ENCODE measurements around the gene NTNG1.
"Not testable (repeated sequence)": the region's sequence is repeated elsewhere in the genome, so short reads cannot be mapped to it uniquely, and the experiment has no call there.

The NTNG1 gene

DNA sequence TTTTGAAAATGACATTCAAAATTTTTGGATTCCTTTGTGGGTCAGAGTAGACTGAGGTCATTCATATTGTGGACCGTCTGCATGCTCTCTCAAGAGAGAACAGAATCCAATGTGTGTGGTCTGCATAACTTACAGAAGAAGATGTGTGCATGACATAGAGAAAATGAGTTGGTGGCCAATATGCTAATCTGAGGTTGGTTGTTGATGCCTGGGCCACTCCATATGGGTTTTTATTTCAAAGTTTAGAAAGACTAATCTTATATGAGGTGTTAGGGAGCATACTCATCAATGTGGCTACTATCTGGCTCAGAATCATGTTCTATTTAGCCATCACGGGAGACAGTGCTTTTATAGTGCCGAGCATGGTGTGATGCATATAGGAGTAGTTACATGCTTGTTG, 18.2 kb downstream of the NTNG1 start:
- TF ChIP-seq, protein P1, sequence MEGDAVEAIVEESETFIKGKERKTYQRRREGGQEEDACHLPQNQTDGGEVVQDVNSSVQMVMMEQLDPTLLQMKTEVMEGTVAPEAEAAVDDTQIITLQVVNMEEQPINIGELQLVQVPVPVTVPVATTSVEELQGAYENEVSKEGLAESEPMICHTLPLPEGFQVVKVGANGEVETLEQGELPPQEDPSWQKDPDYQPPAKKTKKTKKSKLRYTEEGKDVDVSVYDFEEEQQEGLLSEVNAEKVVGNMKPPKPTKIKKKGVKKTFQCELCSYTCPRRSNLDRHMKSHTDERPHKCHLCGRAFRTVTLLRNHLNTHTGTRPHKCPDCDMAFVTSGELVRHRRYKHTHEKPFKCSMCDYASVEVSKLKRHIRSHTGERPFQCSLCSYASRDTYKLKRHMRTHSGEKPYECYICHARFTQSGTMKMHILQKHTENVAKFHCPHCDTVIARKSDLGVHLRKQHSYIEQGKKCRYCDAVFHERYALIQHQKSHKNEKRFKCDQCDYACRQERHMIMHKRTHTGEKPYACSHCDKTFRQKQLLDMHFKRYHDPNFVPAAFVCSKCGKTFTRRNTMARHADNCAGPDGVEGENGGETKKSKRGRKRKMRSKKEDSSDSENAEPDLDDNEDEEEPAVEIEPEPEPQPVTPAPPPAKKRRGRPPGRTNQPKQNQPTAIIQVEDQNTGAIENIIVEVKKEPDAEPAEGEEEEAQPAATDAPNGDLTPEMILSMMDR (IDR thresholded peaks at IDR 0.05; ENCODE audit: insufficient read depth, low read length, missing control alignments), result no peak
- CTCF ChIA-PET, result interaction anchor here (0.8 to 2.6 kb wide), 3 partner anchors 16 to 589 kb away, joined by 3 to 11 read pairs (median 3); partner anchors contain the start of gene NTNG1

DNA sequence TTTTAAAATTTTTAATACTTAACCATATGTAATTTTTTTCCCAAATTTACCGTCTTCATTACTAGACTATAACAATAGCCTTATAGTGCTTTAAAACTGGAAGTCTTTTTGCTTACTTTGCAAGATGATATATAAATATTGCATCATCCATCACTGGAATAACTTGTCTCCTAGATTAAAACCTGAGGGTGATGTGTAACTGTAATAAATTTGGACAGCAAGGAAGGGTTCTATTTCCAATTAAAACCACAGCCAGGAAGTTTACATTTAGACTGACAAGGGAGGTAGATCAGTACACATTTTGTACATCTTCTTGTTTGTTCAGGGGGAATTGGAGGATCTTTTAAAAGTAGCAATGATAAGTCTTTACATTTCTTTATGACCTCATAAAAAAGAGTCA, 21.9 kb downstream of the NTNG1 start:
- POLR2A ChIA-PET, result no interaction called here
- DNase-seq (ENCODE audit: low read depth, low spot score), result no peak
- no peak overlapping the region for H3K4me3 ChIP-seq (ENCODE audit: low read depth, low read length)
- CTCF ChIA-PET, result interaction anchor here (1.3 kb wide), 1 partner anchor 21 kb away, joined by 4 read pairs; no protein-coding TSS in a partner anchor
- TF ChIP-seq, protein P1 (IDR thresholded peaks at IDR 0.05; ENCODE audit: insufficient read depth, low read length, missing control alignments), result no peak

More for the DNA sequence above, 18.2 kb downstream of the NTNG1 start:
- H3K4me3 ChIP-seq (ENCODE audit: low read depth, low read length), result no peak overlapping the region
- POLR2A ChIA-PET, result no interaction called here
- no peak for DNase-seq (ENCODE audit: low read depth, low spot score)

DNA sequence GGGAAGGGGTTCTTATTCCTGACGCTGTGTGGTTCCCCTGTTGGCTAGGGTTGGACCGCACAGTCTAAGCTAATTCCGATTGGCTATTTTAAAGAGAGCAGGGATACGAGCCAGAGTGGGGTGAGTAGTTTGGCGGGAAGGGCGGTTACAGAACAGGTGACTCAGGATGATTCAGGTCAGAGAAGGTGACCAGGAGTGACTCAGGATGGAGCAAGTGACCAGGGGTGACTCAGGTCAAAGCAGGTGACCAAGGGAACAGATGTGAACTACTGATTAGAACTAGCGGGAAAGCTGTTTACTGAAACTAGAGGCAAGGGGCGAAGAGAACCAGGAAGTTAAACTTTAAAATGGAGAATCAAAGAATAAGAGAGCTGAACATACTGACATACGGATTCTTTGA, 24.1 kb downstream of the NTNG1 start:
- CTCF ChIA-PET, result interaction anchor here (1.4 to 1.6 kb wide), 3 partner anchors 8 to 23 kb away, joined by 3 to 7 read pairs (median 4); no protein-coding TSS in a partner anchor
- H3K4me3 ChIP-seq (ENCODE audit: low read depth, low read length); DNase-seq (ENCODE audit: low read depth, low spot score); POLR2A ChIA-PET: not testable (repeated sequence)

DNA sequence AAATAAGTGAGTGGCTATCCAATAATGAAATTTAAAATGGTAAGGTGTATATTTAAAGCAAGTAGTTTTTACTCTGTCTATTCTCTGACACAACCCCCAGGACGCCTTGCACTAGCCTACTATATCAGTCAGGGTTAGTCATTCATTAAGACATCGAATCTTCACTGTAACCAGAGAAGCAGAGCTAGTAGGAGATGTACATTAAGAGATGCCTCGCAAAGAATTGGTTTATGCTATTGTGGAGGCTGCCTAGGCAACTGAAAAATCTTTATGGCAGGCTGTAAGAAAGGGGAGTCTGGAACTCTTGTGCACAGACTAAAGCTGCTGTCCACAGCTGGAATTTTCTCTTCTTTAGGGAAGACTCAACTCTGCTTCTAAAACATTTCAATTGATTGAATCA, 28.8 kb downstream of the NTNG1 start:
- ChIA-PET CTCF (interaction anchor here (1.3 kb wide), 1 partner anchor 27 kb away, joined by 4 read pairs; no protein-coding TSS in a partner anchor), POLR2A (no interaction called here)
- no peak overlapping the region for H3K4me3 ChIP-seq (ENCODE audit: low read depth, low read length)
- TF ChIP-seq, protein P1 (IDR thresholded peaks at IDR 0.05; ENCODE audit: insufficient read depth, low read length, missing control alignments), result no peak
- DNase-seq (ENCODE audit: low read depth, low spot score), result no peak

DNA sequence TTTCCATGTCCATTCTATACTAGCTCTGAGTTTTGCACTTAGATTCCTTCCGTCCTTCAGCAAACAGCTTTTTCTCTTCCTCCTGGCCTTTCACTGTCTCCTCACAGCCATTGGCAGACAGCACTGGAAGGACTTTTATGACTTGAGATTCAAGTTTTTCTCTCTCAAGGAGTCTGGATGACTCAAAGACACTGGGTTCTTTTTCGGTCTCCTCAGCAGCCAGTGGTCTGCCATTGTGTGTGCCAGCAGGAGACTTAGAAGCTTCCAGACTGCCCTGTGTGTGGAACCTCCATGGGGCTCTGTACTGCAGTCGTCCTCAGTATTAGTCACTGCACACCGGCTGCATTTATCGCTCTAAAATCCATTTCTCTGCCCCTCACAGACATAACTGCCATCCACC, 30.5 kb downstream of the NTNG1 start:
- ChIA-PET CTCF (no interaction called here), POLR2A (no interaction called here)
- no peak overlapping the region for H3K4me3 ChIP-seq (ENCODE audit: low read depth, low read length)
- TF ChIP-seq, protein P1 (IDR thresholded peaks at IDR 0.05; ENCODE audit: insufficient read depth, low read length, missing control alignments), result no peak
- no peak for DNase-seq (ENCODE audit: low read depth, low spot score)

DNA sequence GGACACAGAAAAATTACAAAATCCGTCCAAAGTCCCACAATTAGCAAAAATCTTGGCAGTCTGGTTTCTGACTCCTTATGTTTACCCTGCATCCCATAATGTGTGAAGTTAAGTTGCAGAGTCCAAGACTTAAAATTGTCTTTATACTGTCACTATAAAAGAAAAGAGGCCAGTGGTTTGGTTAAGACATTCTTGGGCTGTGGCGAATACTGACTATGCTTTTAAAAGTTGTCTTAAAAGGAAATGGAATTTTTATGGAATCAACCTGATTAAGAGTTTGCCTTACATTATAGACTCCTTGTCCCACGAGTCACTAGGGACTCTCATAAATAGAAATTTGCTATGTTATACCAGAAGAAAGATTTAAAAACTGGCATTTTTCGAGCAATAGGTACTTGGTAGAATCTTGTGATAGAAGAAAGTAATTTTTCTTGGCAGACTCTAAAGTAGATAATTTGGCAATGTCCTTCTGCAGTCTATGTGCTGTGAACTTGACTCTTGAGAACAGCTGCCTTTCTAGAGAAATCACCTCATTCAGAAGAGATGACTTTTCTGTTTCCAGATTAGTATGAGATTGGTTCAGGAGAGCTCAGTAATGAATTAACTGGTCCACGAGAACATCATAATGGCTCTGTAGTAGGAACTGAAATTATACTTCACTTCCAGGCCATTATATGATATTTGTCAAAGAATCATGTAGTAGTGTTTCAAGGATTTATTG, 31.8 kb downstream of the NTNG1 start:
- no peak for DNase-seq (ENCODE audit: low read depth, low spot score)
- CTCF ChIA-PET, result no interaction called here
- no peak overlapping the region for H3K4me3 ChIP-seq (ENCODE audit: low read depth, low read length)
- TF ChIP-seq, protein P1 (IDR thresholded peaks at IDR 0.05; ENCODE audit: insufficient read depth, low read length, missing control alignments), result no peak
- POLR2A ChIA-PET, result no interaction called here

Data from AG04449 (cell line).